SK-N-SH (cell line): Measurements from ENCODE around the gene CREB3. TPM values are rescaled to one million over a fixed set of nuclear protein-coding genes. Genes with fewer than 3 reads are reported as not detected.

Experiments used
- CTCF ChIA-PET: fragments of 300-600, 350-600 bp; formaldehyde crosslinking; extraction: SDS; loops from one replicate; lab custom pipeline; 2021; lab: Yijun Ruan, JAX
- POLR2A ChIA-PET: fragments of 350-600 bp; sonication (Branson Sonifier 250); formaldehyde crosslinking; extraction: SDS; loops from one replicate; lab custom pipeline; 2020; ENCODE audit warnings: antibody characterized with exemption, inconsistent platforms; lab: Yijun Ruan, JAX
- DNase-seq: peaks from one replicate; pipeline ENCODE4 v3.0.0; 2012
- H2AFZ ChIP-seq: fragments of 200-600 bp; sonication (generic); 2 replicates; pipeline ENCODE4 v1.8.1; 2016; ENCODE audit warnings: antibody characterized with exemption, mild to moderate bottlenecking, low read depth
- H3F3A ChIP-seq: fragments of 200-600 bp; sonication (generic); replicated peaks from 2 replicates; pipeline ENCODE3; 2016; ENCODE audit warnings: antibody characterized with exemption, mild to moderate bottlenecking; ENCODE audit not compliant: insufficient read depth
- H3K27ac ChIP-seq, 2 experiments: fragments of 200-500 bp in 1 of 2; fragments of 200-600 bp in 1 of 2; sonication (Bioruptor generic) in 1 of 2; sonication (generic), shearing (Covaris generic) in 1 of 2; 2 replicates each; pipeline versions ENCODE4 v1.5.1 to v1.6.1; 2014 to 2016; ENCODE audit warnings: low read depth in 2 of 2, inconsistent platforms in 1 of 2, low read length in 1 of 2, mild to moderate bottlenecking in 1 of 2, mixed read lengths in 1 of 2
- H3K27me3 ChIP-seq: fragments of 200-600 bp; sonication (generic), shearing (Covaris generic); 2 replicates; pipeline ENCODE4 v1.6.1; 2016; ENCODE audit warnings: mixed run types; ENCODE audit not compliant: insufficient read depth
- H3K36me3 ChIP-seq, 2 experiments: fragments of 200-500 bp in 1 of 2; fragments of 200-600 bp in 1 of 2; sonication (Bioruptor generic) in 1 of 2; sonication (generic) in 1 of 2; replicated peaks in 1 of 2; 2 replicates each; pipeline versions ENCODE3 to v1.5.1; 2014 to 2016; ENCODE audit warnings: low read length in 1 of 2, mild to moderate bottlenecking in 1 of 2; ENCODE audit not compliant: insufficient read depth in 2 of 2, control insufficient read depth in 1 of 2
- H3K4me1 ChIP-seq, 2 experiments: fragments of 200-500 bp in 1 of 2; fragments of 200-600 bp in 1 of 2; sonication (Bioruptor generic) in 1 of 2; sonication (generic), shearing (Covaris generic) in 1 of 2; 2 replicates each; pipeline versions ENCODE4 v1.5.1 to v1.6.1; 2014 to 2016; ENCODE audit warnings: low read depth in 1 of 2, low read length in 1 of 2, mixed run types in 1 of 2; ENCODE audit not compliant: insufficient read depth in 2 of 2, control insufficient read depth in 1 of 2
- H3K4me2 ChIP-seq: fragments of 200-600 bp; sonication (generic), shearing (Covaris generic); 2 replicates; pipeline ENCODE4 v1.6.1; 2017; ENCODE audit warnings: mixed run types
- H3K4me3 ChIP-seq, 2 experiments: fragments of 200-500 bp in 1 of 2; fragments of 200-600 bp in 1 of 2; sonication (Bioruptor generic) in 1 of 2; sonication (generic), shearing (Covaris generic) in 1 of 2; 2 replicates each; pipeline versions ENCODE4 v1.5.1 to v1.8.1; 2014 to 2016; ENCODE audit warnings: low read depth in 2 of 2, inconsistent platforms in 1 of 2, low read length in 1 of 2, mild to moderate bottlenecking in 1 of 2, mixed read lengths in 1 of 2, moderate library complexity in 1 of 2
- H3K79me2 ChIP-seq: fragments of 200-600 bp; sonication (generic); 2 replicates; pipeline ENCODE4 v1.8.1; 2017; ENCODE audit warnings: mild to moderate bottlenecking; ENCODE audit not compliant: insufficient read depth
- H3K9ac ChIP-seq: fragments of 200-600 bp; sonication (generic); 2 replicates; pipeline ENCODE4 v1.6.1; 2017; ENCODE audit warnings: mixed run types
- H3K9me2 ChIP-seq: fragments of 200-600 bp; sonication (generic); 2 replicates; pipeline ENCODE4 v1.6.1; 2017; ENCODE audit warnings: mixed run types
- H3K9me3 ChIP-seq: fragments of 200-600 bp; sonication (generic); 2 replicates; pipeline ENCODE4 v1.6.1; 2017; ENCODE audit warnings: mixed run types, mild to moderate bottlenecking, moderate library complexity
- H4K20me1 ChIP-seq: fragments of 200-600 bp; sonication (generic); 2 replicates; pipeline ENCODE4 v1.6.1; 2017; ENCODE audit warnings: mild to moderate bottlenecking, mixed run types; ENCODE audit not compliant: insufficient read depth
- EZH2phosphoT487 ChIP-seq: fragments of 200-600 bp; sonication (generic); IDR thresholded peaks from 2 replicates; pipeline ENCODE4 v1.6.1; 2017; ENCODE audit warnings: low read depth, mixed run types, mild to moderate bottlenecking, antibody characterized with exemption, moderate library complexity, borderline replicate concordance
- FOSL2 ChIP-seq: IDR thresholded peaks from 2 replicates; pipeline ENCODE4 v1.4.0; 2012; ENCODE audit warnings: low read depth, mild to moderate bottlenecking, moderate library complexity, borderline replicate concordance
- FOXM1 ChIP-seq: IDR thresholded peaks from 2 replicates; pipeline ENCODE4 v1.4.0; 2012; ENCODE audit warnings: low read depth, mild to moderate bottlenecking
- JUND ChIP-seq: IDR thresholded peaks from 2 replicates; pipeline ENCODE4 v1.4.0; 2012
- MAX ChIP-seq: IDR thresholded peaks from 2 replicates; pipeline ENCODE4 v1.4.0; 2012; ENCODE audit warnings: low read depth
- MEF2A ChIP-seq: IDR thresholded peaks from 2 replicates; pipeline ENCODE4 v1.4.0; 2012; ENCODE audit warnings: low read depth, borderline replicate concordance
- NFIC ChIP-seq: IDR thresholded peaks from 2 replicates; pipeline ENCODE4 v1.4.0; 2012; ENCODE audit warnings: borderline replicate concordance
- POLR2AphosphoS5 ChIP-seq: IDR thresholded peaks from 2 replicates; pipeline ENCODE4 v1.6.1; 2012; ENCODE audit warnings: low read depth, low read length
- RCOR1 ChIP-seq: fragments of 150-350 bp; IDR thresholded peaks from 2 replicates; pipeline ENCODE4 v1.6.1; 2017; ENCODE audit warnings: antibody characterized with exemption, low read length
- RFX5 ChIP-seq: IDR thresholded peaks from 2 replicates; pipeline ENCODE4 v1.6.1; 2012; ENCODE audit warnings: mild to moderate bottlenecking, improper control_type of control experiment, low read length
- RXRA ChIP-seq: IDR thresholded peaks from 2 replicates; pipeline ENCODE4 v1.4.0; 2012; ENCODE audit warnings: low read depth, mild to moderate bottlenecking, borderline replicate concordance
- SIN3A ChIP-seq: IDR thresholded peaks from 2 replicates; pipeline ENCODE4 v1.6.1; 2012; ENCODE audit warnings: low read depth, mild to moderate bottlenecking, low read length, moderate library complexity, borderline replicate concordance
- SMC3 ChIP-seq: IDR thresholded peaks from 2 replicates; pipeline ENCODE4 v1.6.1; 2012; ENCODE audit warnings: low read depth, low read length, improper control_type of control experiment
- TAF1 ChIP-seq: IDR thresholded peaks from 2 replicates; pipeline ENCODE4 v1.6.1; 2012; ENCODE audit warnings: low read depth, mild to moderate bottlenecking, low read length, moderate library complexity, borderline replicate concordance
- TCF12 ChIP-seq: IDR thresholded peaks from 2 replicates; pipeline ENCODE4 v1.4.0; 2012
- TEAD4 ChIP-seq: IDR thresholded peaks from 2 replicates; pipeline ENCODE4 v1.4.0; 2012; ENCODE audit warnings: mild to moderate bottlenecking, borderline replicate concordance; ENCODE audit not compliant: insufficient read depth
- ZBTB33 ChIP-seq: IDR thresholded peaks from 2 replicates; pipeline ENCODE4 v1.4.0; 2012; ENCODE audit warnings: low read depth, borderline replicate concordance
- WGBS: methylation state at CpG from one replicate; pipeline ENCODE4 v1.1.6; 2017; ENCODE audit warnings: low lambda C conversion rate; 5-methylcytosine and 5-hydroxymethylcytosine counted together
- polyA plus RNA-seq, 3 experiments: library from polyadenylated mRNA; depleted of rRNA; stranded (reverse); fragments of >200 nt; gene quantifications; 2 replicates each; pipeline ENCODE4 v1.2.3, GENCODE V29; 2012
- TF ChIP-seq, protein P1 (sequence below): IDR thresholded peaks from 2 replicates; pipeline ENCODE4 v1.4.0; 2012; ENCODE audit warnings: low read depth, borderline replicate concordance
- TF ChIP-seq, protein P2 (sequence below): fragments of 200-600 bp; sonication (generic); IDR thresholded peaks from 2 replicates; pipeline ENCODE4 v1.6.1; 2017; ENCODE audit warnings: antibody characterized with exemption, mild to moderate bottlenecking, moderate library complexity
- TF ChIP-seq, protein P3 (sequence below): fragments of 150-350 bp; IDR thresholded peaks from 2 replicates; pipeline ENCODE4 v1.6.1; 2017; ENCODE audit warnings: antibody characterized with exemption, low read length, low read depth, borderline replicate concordance

CREB3 gene
- polyA plus RNA-seq, 1 of the 3 experiments (the other 2 are of a cell fraction): 38.6 TPM

DNA sequence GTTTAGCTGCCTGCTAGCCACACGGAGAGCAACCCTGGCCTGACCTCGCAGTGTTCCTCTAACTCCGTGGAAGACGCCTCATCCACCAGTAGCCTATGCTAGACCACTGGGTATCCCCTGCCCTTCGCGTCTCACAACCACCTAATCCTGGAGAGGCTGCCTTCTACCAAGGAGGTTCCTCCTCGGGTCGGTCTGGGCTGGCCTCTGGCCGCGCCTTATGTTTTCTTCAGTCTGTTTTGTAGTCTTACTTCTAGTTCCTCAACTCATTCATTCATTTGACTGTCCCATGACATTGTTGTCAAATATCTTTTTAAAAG lies 41.2 kb upstream of the CREB3 start:
- no peaks in the 10 kb centered on the region for H3K9me3 ChIP-seq
- peaks cover 56% of the 10 kb centered on the region for H3F3A ChIP-seq
- CTCF ChIA-PET: interaction anchor here (0.9 to 2.7 kb wide), 10 partner anchors 15 to 83 kb away, joined by 3 to 21 read pairs (median 4); partner anchors contain the start of genes ARHGEF39, CCDC107 and RMRP
- peaks cover 19 to 34% of the 10 kb centered on the region in 2 experiments; a peak in 3 of 4 replicates for H3K4me1 ChIP-seq
- 58% methylated on average over 9 of the region's 10 CpGs for WGBS
- H3K27ac ChIP-seq: peak overlapping the region; percentile 93 to 96
- no peaks in the 10 kb centered on the region for H3K9me2 ChIP-seq
- TF ChIP-seq TAF1 (no peak), MEF2A (no peak), ZBTB33 (no peak), RCOR1 (no peak), SIN3A (no peak), SMC3 (no peak), NFIC (no peak), FOSL2 (no peak), JUND (no peak), RFX5 (no peak), MAX (no peak), TCF12 (no peak), TEAD4 (no peak), RXRA (no peak), FOXM1 (no peak), EZH2phosphoT487 (no peak), POLR2AphosphoS5 (no peak)
- TF ChIP-seq, protein P1, sequence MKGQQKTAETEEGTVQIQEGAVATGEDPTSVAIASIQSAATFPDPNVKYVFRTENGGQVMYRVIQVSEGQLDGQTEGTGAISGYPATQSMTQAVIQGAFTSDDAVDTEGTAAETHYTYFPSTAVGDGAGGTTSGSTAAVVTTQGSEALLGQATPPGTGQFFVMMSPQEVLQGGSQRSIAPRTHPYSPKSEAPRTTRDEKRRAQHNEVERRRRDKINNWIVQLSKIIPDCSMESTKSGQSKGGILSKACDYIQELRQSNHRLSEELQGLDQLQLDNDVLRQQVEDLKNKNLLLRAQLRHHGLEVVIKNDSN: no peak
- TF ChIP-seq, protein P2, sequence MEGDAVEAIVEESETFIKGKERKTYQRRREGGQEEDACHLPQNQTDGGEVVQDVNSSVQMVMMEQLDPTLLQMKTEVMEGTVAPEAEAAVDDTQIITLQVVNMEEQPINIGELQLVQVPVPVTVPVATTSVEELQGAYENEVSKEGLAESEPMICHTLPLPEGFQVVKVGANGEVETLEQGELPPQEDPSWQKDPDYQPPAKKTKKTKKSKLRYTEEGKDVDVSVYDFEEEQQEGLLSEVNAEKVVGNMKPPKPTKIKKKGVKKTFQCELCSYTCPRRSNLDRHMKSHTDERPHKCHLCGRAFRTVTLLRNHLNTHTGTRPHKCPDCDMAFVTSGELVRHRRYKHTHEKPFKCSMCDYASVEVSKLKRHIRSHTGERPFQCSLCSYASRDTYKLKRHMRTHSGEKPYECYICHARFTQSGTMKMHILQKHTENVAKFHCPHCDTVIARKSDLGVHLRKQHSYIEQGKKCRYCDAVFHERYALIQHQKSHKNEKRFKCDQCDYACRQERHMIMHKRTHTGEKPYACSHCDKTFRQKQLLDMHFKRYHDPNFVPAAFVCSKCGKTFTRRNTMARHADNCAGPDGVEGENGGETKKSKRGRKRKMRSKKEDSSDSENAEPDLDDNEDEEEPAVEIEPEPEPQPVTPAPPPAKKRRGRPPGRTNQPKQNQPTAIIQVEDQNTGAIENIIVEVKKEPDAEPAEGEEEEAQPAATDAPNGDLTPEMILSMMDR: no peak
- TF ChIP-seq, protein P3, sequence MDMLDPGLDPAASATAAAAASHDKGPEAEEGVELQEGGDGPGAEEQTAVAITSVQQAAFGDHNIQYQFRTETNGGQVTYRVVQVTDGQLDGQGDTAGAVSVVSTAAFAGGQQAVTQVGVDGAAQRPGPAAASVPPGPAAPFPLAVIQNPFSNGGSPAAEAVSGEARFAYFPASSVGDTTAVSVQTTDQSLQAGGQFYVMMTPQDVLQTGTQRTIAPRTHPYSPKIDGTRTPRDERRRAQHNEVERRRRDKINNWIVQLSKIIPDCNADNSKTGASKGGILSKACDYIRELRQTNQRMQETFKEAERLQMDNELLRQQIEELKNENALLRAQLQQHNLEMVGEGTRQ: no peak
- H3K36me3 ChIP-seq: peaks cover 8 to 10% of the 10 kb centered on the region in 2 experiments
- H3K9ac ChIP-seq: peak overlapping the region; percentile 95
- peak overlapping the region; percentile 84 for H2AFZ ChIP-seq
- peaks cover 29% of the 10 kb centered on the region for H4K20me1 ChIP-seq
- DNase-seq: no peak
- H3K79me2 ChIP-seq: peaks cover 40% of the 10 kb centered on the region
- POLR2A ChIA-PET: interaction anchor here (0.7 to 1.7 kb wide), 7 partner anchors 11 to 44 kb away, joined by 3 to 10 read pairs (median 4); partner anchors contain the start of genes CA9, CCDC107, CREB3 and RMRP
- H3K4me2 ChIP-seq: peak overlapping the region; percentile 91
- H3K27me3 ChIP-seq: no peaks in the 10 kb centered on the region
- H3K4me3 ChIP-seq: peak overlapping the region; percentile 62 to 73
